KG1 (cell line): Measurements from ENCODE around the gene CPVL.

Experiments used
- DNase-seq: peaks from one replicate; lab custom pipeline; 2025; lab: John Stamatoyannopoulos, UW

CPVL gene

GRCh38 chr7:29090836-29091601, 55.3 kb downstream of the CPVL start:
- DNase-seq = no peak

- no peak for DNase-seq
Observed at GRCh38 chr7:29090151-29090805, 56.1 kb downstream of the CPVL start.

GRCh38 chr7:29087840-29088170, 58.5 kb downstream of the CPVL start:
- DNase-seq = no peak

GRCh38 chr7:29086545-29086944, 59.8 kb downstream of the CPVL start:
- DNase-seq = no peak

- peak; percentile 6 for DNase-seq
Observed at GRCh38 chr7:29084832-29085231, 61.5 kb downstream of the CPVL start.

GRCh38 chr7:29080803-29081202, 65.5 kb downstream of the CPVL start:
- DNase-seq = no peak

GRCh38 chr7:29078311-29079260, 67.8 kb downstream of the CPVL start:
- DNase-seq = no peak

- DNase-seq = no peak
Observed at GRCh38 chr7:29077854-29078253, 68.5 kb downstream of the CPVL start.

GRCh38 chr7:29077176-29077575, 69.2 kb downstream of the CPVL start:
- no peak for DNase-seq

GRCh38 chr7:29076631-29077030, 69.7 kb downstream of the CPVL start:
- no peak for DNase-seq

- no peak for DNase-seq
Observed at GRCh38 chr7:29075606-29076005, 70.7 kb downstream of the CPVL start.

- DNase-seq = no peak
Observed at GRCh38 chr7:29071203-29071874, 75.0 kb downstream of the CPVL start.

- DNase-seq = no peak
Observed at GRCh38 chr7:29066641-29067040, 79.7 kb downstream of the CPVL start.

- no peak for DNase-seq
Observed at GRCh38 chr7:29065181-29065857, 81.0 kb downstream of the CPVL start.

GRCh38 chr7:29063872-29064271, 82.5 kb downstream of the CPVL start:
- DNase-seq = no peak

- no peak for DNase-seq
Observed at GRCh38 chr7:29063236-29063635, 83.1 kb downstream of the CPVL start.

GRCh38 chr7:29053105-29053872, 93.0 kb downstream of the CPVL start:
- DNase-seq = no peak

GRCh38 chr7:29046978-29047377, 99.4 kb downstream of the CPVL start:
- no peak for DNase-seq

GRCh38 chr7:29045258-29046086, 100.9 kb downstream of the CPVL start:
- no peak for DNase-seq

GRCh38 chr7:29044554-29044953, 101.8 kb downstream of the CPVL start:
- DNase-seq = no peak
